Erythroblast (primary cell): Measurements from ENCODE around the gene CCDC190.

Experiments
- GATA1 ChIP-seq: IDR thresholded peaks from 2 replicates; pipeline ENCODE4 v1.6.1; 2011; ENCODE audit warnings: low read depth, mild to moderate bottlenecking, control low read depth, low read length, moderate library complexity
- POLR2A ChIP-seq: IDR thresholded peaks from 2 replicates; pipeline ENCODE4 v1.6.1; 2011; ENCODE audit warnings: mild to moderate bottlenecking, low read length

GRCh38 chr1:162835157-162835899, 25.6 kb downstream of the CCDC190 start:
- no peak for TF ChIP-seq POLR2A
- TF ChIP-seq GATA1, result no peak
